Left ventricle myocardium inferior (tissue), 1 donor: Measurements from ENCODE around the gene MGLL. TPM values are rescaled to one million over a fixed set of nuclear protein-coding genes. Genes with fewer than 3 reads are reported as not detected.

ENCODE experiments used
- DNase-seq: peaks from one replicate; pipeline ENCODE4 v3.0.0-alpha.2; 2020
- H3K27ac ChIP-seq: fragments of 200-600 bp; replicated peaks from 2 replicates; pipeline ENCODE4 v1.8.0; 2021
- H3K27me3 ChIP-seq: fragments of 200-600 bp; 2 replicates; pipeline ENCODE4 v1.8.0; 2021; ENCODE audit warnings: low read depth
- H3K36me3 ChIP-seq: fragments of 200-600 bp; 2 replicates; pipeline ENCODE4 v1.8.0; 2021
- H3K4me1 ChIP-seq: fragments of 200-600 bp; 2 replicates; pipeline ENCODE4 v1.8.0; 2021
- H3K4me3 ChIP-seq: fragments of 200-600 bp; 2 replicates; pipeline ENCODE4 v1.8.0; 2021; ENCODE audit warnings: mild to moderate bottlenecking, moderate library complexity
- H3K9me3 ChIP-seq: fragments of 200-600 bp; replicated peaks from 2 replicates; pipeline ENCODE4 v1.8.0; 2021
- intact Hi-C: fragments of 100-400 bp; cut with micrococcal nuclease; formaldehyde crosslinking; loops from one replicate; pipeline ENCODE4 v1.11.0; 2022
- total RNA-seq: library from RNA; stranded (reverse); fragmentation: NEBNext Ultra II Directional; extraction: Animal tissue kit (Norgen Biotek cat#: 25700); gene quantifications from one replicate; pipeline ENCODE4 v1.2.1, GENCODE V29; 2021
- TF ChIP-seq, protein P1 (sequence below): fragments of 200-600 bp; IDR thresholded peaks from 2 replicates; pipeline ENCODE4 v1.8.0; 2021; ENCODE audit warnings: antibody characterized with exemption, mild to moderate bottlenecking, borderline replicate concordance
- donor health status: DM: no; HTN: yes; CAD: no; lungs with severe emphysema.

The MGLL gene
- total RNA-seq, 1 donor from 2014 or later = 67.0 TPM

DNA sequence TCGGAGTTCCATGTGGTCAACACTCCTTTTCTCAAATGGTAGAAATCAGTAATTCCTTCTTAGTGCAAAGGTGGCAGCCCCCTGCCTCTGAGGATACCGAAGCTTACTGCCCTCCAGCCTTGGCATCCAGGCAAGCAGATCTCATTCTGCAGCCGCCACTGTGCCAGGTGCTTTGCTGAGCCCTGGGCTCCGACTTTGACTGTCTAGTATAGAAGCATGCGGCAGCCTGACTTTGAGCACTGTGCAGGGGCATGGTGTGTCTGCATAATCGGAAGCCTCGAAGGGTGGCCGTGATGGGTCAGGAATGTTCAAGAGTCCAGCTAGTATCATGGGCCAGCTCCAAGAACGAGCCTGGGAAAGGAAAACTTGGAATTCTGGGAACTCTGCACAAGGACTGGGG is 109.9 kb downstream of the MGLL start:
- intact Hi-C loops = no loop called here
- DNase-seq = no peak
- TF ChIP-seq, protein P1, sequence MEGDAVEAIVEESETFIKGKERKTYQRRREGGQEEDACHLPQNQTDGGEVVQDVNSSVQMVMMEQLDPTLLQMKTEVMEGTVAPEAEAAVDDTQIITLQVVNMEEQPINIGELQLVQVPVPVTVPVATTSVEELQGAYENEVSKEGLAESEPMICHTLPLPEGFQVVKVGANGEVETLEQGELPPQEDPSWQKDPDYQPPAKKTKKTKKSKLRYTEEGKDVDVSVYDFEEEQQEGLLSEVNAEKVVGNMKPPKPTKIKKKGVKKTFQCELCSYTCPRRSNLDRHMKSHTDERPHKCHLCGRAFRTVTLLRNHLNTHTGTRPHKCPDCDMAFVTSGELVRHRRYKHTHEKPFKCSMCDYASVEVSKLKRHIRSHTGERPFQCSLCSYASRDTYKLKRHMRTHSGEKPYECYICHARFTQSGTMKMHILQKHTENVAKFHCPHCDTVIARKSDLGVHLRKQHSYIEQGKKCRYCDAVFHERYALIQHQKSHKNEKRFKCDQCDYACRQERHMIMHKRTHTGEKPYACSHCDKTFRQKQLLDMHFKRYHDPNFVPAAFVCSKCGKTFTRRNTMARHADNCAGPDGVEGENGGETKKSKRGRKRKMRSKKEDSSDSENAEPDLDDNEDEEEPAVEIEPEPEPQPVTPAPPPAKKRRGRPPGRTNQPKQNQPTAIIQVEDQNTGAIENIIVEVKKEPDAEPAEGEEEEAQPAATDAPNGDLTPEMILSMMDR = no peak
- Histone ChIP-seq H3K27me3 (no peaks in the 10 kb centered on the region), H3K4me3 (no peak overlapping the region), H3K36me3 (peaks cover 19% of the 10 kb centered on the region), H3K27ac (peak overlapping the region; percentile 96), H3K4me1 (peaks cover 99% of the 10 kb centered on the region), H3K9me3 (no peaks in the 10 kb centered on the region)

DNA sequence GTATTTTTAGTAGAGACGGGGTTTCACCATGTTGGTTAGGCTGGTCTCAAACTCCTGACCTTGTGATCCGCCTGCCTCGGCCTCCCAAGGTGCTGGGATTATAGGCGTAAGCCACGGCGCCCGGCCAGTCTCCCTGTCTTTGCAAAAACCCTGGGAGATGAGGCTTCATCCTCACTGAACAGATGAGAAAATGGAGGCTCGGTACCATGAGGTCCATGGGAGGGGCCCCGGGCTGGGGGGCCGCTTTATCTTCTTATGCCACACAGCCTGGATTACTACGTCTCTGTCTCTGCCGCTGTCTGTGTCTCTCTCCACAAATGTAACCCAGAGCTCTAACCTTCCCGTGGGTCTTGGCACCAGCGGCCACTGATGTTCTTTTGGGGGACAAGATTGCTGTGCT is 110.4 kb downstream of the MGLL start:
- H3K4me1 ChIP-seq = peaks cover 99% of the 10 kb centered on the region
- no peak overlapping the region for H3K4me3 ChIP-seq
- no peaks in the 10 kb centered on the region for H3K9me3 ChIP-seq
- peak overlapping the region; percentile 96 for H3K27ac ChIP-seq
- no peak for DNase-seq
- H3K36me3 ChIP-seq = peaks cover 19% of the 10 kb centered on the region
- intact Hi-C loops = no loop called here
- no peaks in the 10 kb centered on the region for H3K27me3 ChIP-seq
- TF ChIP-seq, protein P1 = no peak

DNA sequence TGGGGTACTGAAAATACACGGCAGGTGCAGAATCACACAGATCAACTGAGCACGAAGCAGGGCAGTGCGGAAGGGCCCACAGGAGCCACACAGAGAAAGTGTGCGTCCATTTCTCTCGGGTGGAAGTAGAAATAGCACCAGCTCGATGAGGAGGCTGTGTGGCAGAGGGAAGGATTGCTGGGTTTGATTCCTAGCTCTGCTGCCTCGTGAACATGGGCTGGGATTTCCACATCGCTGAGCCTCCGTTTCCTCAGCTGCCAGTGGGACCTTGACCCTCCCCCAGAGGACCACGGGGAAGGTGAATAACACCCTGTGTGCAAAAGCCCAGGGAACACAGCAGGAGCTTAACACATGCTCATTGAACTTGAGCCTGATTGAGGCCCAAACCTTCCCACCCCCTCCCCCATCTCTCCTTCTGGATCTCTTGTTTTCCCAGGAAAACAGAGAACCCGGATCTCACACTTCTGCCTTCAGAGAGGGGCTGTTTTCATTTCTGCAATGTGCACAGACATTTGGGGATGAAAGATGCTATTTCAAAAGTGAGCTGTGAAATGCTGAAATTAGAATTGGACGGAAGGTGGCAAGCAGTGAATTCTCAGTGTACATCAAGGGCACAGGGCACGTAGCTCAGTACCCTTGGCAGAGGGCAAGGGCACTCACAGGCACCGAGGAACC is 111.2 kb downstream of the MGLL start:
- TF ChIP-seq, protein P1 = no peak
- Histone ChIP-seq H3K9me3 (no peaks in the 10 kb centered on the region), H3K4me3 (no peak overlapping the region), H3K27ac (peak overlapping the region; percentile 96), H3K4me1 (peaks cover 99% of the 10 kb centered on the region), H3K36me3 (peaks cover 15% of the 10 kb centered on the region), H3K27me3 (no peaks in the 10 kb centered on the region)
- no peak for DNase-seq
- intact Hi-C loops = no loop called here

DNA sequence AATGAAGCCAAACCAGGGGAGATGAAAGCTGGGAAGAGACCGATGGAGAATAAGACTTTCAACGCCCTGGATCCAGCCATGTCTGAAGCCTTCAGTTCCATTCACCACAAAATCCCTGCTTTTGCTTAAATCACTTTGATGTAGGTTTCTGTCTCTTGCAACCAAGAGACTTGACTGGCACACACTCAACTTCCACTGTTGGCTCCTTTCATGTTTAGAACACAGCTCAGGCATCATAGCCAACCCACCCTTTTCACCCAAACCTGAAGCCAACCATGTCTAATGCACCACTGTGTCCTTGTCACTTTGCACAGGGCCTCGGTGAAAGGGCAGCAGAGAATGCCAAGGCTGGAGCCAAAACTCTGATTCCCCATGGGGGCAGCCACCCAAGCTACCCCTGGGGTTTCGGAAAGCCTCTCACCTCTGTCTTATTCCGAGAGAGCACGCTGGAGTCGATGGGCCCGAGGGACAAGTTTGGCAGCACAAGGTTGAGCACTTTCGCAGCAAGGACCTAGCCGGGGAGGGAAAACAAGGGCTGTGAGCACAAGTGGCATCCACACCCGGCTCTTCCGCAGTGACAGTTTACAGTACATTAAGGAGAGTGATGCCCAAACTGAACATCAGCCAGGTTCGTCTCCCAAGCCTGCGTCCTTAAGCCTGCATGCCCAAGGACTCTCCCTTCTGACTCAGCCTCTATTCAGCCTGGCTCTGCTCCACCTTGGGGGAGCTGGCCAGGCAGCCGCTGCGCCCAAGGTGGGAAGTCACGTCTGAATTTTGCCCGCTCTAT is 112.0 kb downstream of the MGLL start:
- intact Hi-C loops = no loop called here
- no peak for DNase-seq
- H3K9me3 ChIP-seq = no peaks in the 10 kb centered on the region
- peak overlapping the region; percentile 96 for H3K27ac ChIP-seq
- no peaks in the 10 kb centered on the region for H3K27me3 ChIP-seq
- TF ChIP-seq, protein P1 = no peak
- peaks cover 96% of the 10 kb centered on the region for H3K4me1 ChIP-seq
- no peak overlapping the region for H3K4me3 ChIP-seq
- peaks cover 12% of the 10 kb centered on the region for H3K36me3 ChIP-seq

DNA sequence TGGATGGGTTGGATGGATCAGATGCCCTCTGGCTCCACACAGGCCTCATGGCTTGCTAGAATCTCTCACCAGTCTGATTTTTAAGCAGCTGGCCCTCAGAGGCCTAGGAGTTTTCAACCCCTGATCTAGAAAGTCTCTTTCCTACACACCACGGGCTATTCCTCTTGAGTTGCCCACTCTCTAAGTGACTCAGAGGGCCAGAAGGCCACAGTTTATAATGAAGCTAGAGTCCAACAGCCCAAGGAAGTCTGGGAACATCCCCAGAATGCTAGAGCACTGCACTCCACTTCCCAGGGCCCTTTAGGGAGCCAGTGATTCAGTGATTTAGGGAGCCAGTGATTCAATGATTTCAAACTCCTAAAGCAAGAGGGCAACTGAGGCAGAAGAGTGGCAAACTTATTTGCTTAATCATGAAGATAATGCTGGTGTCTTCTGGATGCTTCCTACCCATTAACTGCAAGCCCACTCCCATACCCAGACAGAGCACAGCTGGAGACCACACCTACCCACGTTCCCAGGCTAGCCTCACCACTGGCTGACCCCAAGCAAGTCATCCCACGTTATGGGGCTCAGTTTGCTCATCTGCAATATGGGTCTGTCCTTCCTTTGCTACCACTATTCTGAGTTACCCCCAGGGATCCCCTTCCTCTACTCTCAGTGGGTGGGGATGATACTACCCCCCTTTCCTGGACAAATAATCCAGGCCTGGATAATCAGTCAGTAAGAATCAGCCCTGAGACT is 112.8 kb downstream of the MGLL start:
- Histone ChIP-seq H3K4me1 (peaks cover 87% of the 10 kb centered on the region), H3K9me3 (no peaks in the 10 kb centered on the region), H3K36me3 (peaks cover 15% of the 10 kb centered on the region), H3K27ac (peak overlapping the region; percentile 96), H3K27me3 (no peaks in the 10 kb centered on the region), H3K4me3 (no peak overlapping the region)
- intact Hi-C loops = no loop called here
- TF ChIP-seq, protein P1 = no peak
- no peak for DNase-seq
